GM12874 (cell line): Measurements from ENCODE around the gene ERGIC3.

Experiments
- CTCF ChIP-seq: IDR thresholded peaks from 2 replicates; pipeline ENCODE4 v1.5.1; 2011; ENCODE audit warnings: low read depth, mild to moderate bottlenecking, control low read depth, low read length, moderate library complexity; ENCODE audit not compliant: insufficient read depth

Gene ERGIC3

GRCh38 chr20:35544436-35544835 lies 2.6 kb downstream of the ERGIC3 start:
- TF ChIP-seq CTCF, result no peak

- TF ChIP-seq CTCF, result no peak
These were observed 4.2 kb downstream of the ERGIC3 start for GRCh38 chr20:35546127-35546526.

- TF ChIP-seq CTCF, result no peak
These were observed 5.5 kb downstream of the ERGIC3 start for GRCh38 chr20:35547329-35547728.

- no peak for TF ChIP-seq CTCF
These were observed 9.6 kb downstream of the ERGIC3 start for GRCh38 chr20:35551503-35551902.

DNA sequence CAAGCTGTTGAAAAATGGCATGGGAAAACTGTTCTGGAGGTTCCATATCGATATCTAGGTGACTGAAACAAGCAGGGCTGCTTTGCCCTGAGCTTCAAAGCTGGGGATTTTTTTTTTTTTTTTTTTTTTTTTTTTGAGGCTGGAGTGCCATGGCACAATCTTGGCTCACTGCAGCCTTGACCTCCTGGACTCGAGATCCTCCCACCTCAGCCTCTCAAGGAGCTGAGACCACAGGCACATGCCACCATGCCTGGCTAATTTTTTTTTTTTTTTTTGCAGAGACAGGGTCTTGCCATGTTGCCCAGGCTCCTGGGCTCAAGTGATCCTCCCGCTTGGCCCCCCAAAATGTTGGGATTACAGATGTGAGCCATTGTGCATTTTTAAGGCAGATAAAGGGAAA lies 11.0 kb downstream of the ERGIC3 start:
- TF ChIP-seq CTCF, result no peak

GRCh38 chr20:35555951-35556645 lies 14.2 kb downstream of the ERGIC3 start:
- TF ChIP-seq CTCF, result no peak

DNA sequence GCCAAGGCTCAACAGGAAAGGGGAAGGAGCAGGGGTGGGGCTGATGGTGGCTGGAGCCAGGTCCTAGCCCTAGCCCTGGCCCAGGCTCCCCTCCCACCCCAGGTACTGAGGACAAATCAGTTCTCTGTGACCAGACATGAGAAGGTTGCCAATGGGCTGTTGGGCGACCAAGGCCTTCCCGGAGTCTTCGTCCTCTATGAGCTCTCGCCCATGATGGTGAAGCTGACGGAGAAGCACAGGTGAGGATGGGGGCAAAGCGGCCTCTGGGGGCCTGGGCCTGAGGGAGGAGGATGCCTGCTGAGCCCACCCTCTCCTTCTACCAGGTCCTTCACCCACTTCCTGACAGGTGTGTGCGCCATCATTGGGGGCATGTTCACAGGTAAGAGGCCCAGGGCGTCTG lies 15.0 kb downstream of the ERGIC3 start:
- TF ChIP-seq CTCF, result no peak
